ENCODE data around the gene ZACN. TPM values are rescaled to one million over a fixed set of nuclear protein-coding genes. Genes with fewer than 3 reads are reported as not detected.
"Not testable (repeated sequence)": the region's sequence is repeated elsewhere in the genome, so short reads cannot be mapped to it uniquely, and the experiment has no call there.

ZACN gene
- total RNA-seq, 1 donor from 2014 or later, result not detected

DNA sequence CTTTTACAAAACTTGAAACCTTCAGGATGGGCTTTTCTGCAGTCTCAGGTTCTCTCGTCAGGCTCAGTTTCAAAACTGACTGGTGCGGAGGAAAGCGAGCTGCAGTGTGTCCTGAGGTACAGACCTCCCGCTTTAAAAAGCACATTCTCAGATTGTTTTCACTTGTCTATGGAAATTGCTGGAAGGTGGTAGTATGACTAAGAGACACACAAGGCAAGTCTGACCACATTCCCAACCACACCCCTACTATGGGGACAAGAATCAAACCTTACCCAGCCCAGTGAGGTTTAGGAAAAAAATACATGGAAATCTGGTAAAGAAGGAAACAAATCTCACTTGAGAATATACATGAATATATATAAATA is 24.9 kb upstream of the ZACN start:
- no peak for DNase-seq

- DNase-seq, result no peak
Measured at GRCh38 chr17:76056882-76057281, 22.1 kb upstream of the ZACN start.

GRCh38 chr17:76058264-76058663 is 20.7 kb upstream of the ZACN start:
- not testable (repeated sequence) for DNase-seq

GRCh38 chr17:76063875-76064546 is 15.0 kb upstream of the ZACN start:
- no peak for DNase-seq

DNA sequence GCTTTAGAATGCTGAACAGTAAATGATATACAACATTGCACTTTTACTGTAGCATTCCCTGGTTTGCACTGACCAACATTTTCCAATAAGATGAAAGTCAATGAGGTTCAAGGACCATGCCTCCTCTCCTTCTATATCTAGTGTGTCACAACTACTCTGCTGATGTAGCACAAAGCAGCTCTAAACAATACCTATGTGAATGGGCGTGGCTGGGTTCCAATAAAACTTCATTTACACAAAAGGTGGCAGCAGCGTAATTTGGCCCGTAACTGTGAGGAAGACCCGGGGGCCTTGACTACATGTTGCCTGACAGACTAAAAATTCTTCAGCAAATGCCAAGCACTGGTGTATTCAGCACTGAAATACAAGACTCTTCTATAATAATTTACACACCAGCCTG is 13.2 kb upstream of the ZACN start:
- DNase-seq, result no peak

- no peak for DNase-seq
Measured at GRCh38 chr17:76071531-76072147, 7.3 kb upstream of the ZACN start.

GRCh38 chr17:76072148-76072858 is 6.7 kb upstream of the ZACN start, which contains the start of gene SRP68:
TSS of gene SRP68 (minus strand) at chr17:76072517. CDS start at chr17:76072491, 26 bp downstream.
- peak; percentile 96 for DNase-seq

DNA sequence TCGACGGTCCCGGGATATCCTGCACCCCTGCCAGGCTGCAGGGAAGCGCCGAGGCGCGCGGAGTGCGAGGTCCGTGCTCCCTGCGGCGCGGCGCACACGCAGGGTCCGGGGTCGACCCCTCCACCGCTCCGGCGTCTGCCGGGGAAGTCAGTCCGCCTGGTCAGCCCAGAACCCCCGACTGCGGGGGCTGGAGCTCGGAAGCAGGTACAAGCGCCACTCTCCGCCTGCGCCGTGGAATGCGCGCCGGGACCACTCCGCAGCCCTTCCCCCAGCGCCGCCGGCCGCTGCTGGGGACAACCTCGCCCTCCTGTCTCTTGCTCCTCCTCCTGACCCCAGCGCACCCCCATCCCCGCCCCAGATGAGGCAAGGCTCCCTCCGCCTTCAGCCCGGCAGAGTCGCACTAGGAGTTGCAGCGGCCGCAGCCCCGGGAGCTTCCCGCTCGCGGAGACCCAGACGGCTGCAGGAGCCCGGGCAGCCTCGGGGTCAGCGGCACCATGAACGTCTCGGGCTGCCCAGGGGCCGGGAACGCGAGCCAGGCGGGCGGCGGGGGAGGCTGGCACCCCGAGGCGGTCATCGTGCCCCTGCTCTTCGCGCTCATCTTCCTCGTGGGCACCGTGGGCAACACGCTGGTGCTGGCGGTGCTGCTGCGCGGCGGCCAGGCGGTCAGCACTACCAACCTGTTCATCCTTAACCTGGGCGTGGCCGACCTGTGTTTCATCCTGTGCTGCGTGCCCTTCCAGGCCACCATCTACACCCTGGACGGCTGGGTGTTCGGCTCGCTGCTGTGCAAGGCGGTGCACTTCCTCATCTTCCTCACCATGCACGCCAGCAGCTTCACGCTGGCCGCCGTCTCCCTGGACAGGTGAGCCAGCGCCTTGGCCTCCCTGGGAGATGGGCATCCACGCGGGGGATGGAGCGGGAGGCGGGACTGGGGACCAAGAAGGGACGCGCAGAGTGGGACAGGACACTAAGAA is 4.3 kb upstream of the ZACN start, which contains the start of gene GALR2:
TSS of gene GALR2 (plus strand) at position 392 of the 974 bp plus-strand sequence. CDS start at position 495, 103 bp downstream.
- DNase-seq, result no peak

GRCh38 chr17:76075364-76076145 is 3.4 kb upstream of the ZACN start:
- DNase-seq, result peak; percentile 55

DNA sequence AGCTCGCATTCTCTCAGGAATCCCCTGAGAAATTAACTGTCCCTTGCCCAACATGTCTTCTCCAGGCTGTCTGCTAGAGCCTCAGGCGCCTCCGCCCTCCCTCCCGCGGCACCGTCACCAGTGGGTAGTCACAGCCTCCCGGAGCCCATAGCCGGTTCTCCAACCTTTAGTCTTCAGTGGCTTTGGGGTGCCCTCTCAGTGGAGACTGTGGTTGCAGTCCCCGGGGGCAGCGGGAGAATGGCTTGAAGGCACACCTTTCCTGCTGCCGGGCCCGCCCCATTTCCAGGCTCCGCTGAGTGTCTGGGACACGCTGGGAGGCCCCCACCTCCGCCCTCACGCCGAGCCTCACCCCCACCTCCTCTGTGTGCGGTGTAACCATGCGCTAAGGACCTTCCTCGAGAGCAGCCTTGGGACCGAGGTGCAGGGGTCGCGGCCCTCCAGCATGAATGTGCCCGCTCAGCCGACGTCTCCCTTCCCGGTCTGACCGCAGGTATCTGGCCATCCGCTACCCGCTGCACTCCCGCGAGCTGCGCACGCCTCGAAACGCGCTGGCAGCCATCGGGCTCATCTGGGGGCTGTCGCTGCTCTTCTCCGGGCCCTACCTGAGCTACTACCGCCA is 2.7 kb upstream of the ZACN start:
- DNase-seq, result no peak

GRCh38 chr17:76076765-76077583 is 2.0 kb upstream of the ZACN start:
- no peak for DNase-seq

DNA sequence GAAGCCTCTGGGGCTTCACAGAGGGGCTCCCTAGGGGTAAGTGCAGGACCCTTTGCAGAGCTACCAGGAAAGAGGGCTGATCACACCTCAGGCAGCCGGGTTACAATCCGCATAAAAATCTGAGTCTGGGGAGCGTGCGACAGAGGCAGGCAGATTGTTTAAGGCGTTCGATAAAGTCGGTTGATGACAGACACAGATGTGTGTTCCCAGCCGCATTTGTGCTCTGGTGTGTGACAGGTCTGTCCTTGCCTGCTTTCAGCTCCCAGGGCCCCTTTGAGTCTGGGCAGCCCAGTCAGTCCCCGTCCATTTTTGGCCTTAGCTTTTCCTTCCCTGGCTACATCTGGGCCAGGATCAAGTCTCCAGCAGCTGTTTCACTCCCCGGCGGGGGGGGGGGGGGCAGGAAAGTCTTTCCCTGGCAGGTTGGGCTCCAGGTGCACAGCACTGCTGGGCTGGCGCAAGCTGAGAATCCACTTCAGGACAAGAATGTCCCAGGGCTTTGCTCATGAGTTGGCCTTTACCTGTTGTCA is 1.3 kb upstream of the ZACN start:
- no peak for DNase-seq

DNA sequence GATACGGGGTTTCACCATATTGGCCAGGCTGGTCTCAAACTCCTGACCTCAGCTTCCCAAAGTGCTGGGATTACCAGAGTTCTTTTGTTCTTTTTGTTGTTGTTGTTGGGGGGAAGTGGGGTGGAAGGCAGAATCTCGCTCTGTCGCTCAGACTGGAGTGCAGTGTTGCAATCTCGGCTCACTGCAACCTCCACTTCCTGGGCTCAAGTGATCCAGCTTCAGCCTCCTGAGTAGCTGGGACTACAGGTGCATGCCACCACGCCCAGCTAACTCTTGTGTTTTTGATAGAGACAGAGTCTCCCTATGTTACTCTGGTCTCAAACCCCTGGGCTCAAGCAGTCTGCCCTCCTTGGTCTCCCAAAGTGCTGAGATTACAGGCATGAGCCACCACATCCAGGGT is 612 bp upstream of the ZACN start:
- DNase-seq, result not testable (repeated sequence)

GRCh38 chr17:76079535-76079955 is 563 bp downstream of the ZACN start:
- no peak for DNase-seq

DNA sequence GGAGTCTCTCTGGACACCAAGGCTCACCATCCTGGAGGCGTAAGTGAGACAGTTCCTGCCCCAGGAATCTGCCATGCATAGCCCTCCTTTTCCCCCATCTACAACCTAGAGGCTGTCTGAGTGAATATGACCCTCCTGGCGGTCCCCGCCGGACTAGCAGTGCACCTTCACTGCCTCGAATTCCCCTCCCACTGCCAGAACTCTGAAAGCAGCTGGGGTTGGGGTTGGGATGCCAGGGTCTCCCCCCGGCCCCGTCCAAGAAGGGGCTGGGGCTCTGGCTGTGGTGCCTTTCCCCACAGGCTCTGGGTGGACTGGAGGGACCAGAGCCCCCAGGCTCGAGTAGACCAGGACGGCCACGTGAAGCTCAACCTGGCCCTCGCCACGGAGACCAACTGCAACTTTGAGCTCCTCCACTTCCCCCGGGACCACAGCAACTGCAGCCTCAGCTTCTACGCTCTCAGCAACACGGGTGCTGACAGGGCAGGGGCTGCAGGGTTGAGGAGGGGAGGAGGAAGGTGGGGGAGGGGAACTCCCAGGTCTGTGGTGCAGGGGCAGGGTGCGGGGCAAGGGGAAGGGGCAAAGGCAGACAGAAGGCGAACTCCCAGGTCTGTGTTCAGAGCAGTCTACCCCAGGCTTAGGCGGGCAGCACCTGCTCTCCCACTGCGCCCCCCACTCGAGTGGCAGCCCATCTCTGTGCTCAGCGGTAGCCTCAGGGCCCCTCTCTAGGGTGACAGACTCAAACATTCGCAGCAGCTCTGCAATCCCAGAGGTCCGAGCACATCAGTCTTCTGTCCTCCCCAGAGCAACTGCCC is 1.2 kb downstream of the ZACN start:
- DNase-seq, result no peak

- DNase-seq, result no peak
Measured at GRCh38 chr17:76080768-76081287, 1.8 kb downstream of the ZACN start.

DNA sequence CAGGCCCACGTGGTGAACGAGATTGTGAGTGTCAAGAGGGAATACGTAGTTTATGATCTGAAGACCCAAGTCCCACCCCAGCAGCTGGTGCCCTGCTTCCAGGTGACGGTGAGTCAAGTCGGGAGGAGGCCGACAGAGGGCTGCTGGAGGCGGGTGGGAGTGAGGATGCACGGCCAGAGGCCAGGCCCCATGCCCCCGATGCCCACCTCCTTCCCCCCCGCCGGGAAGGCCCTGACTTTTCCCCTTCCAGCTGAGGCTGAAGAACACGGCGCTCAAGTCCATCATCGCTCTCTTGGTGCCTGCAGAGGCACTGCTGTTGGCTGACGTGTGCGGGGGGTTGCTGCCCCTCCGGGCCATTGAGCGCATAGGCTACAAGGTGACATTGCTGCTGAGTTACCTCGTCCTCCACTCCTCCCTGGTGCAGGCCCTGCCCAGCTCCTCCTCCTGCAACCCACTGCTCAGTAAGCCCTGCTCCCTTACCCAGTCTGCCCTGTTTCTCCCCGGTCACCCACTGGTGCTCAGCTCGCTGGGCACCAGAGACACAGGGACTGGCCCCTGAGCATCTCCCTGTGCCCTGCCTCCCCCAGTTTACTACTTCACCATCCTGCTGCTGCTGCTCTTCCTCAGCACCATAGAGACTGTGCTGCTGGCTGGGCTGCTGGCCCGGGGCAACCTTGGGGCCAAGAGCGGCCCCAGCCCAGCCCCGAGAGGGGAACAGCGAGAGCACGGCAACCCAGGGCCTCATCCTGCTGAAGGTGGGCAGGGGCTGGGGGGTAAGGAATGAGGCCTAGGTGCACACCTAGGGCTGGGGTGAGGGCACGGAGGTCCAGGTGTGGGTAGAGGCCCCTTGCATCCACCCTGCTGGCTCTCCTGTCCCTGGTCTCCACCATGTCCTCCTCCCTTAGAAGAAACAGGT is 2.6 kb downstream of the ZACN start:
- no peak for DNase-seq
